SK-N-SH (cell line): ENCODE measurements around the gene ABLIM2. TPM values are rescaled to one million over a fixed set of nuclear protein-coding genes. Genes with fewer than 3 reads are reported as not detected.

ENCODE experiments used
- CTCF ChIA-PET: fragments of 300-600, 350-600 bp; formaldehyde crosslinking; extraction: SDS; loops from one replicate; lab custom pipeline; 2021; lab: Yijun Ruan, JAX
- POLR2A ChIA-PET: fragments of 350-600 bp; sonication (Branson Sonifier 250); formaldehyde crosslinking; extraction: SDS; loops from one replicate; lab custom pipeline; 2020; ENCODE audit warnings: antibody characterized with exemption, inconsistent platforms; lab: Yijun Ruan, JAX
- DNase-seq: peaks from one replicate; pipeline ENCODE4 v3.0.0; 2012
- H2AFZ ChIP-seq: fragments of 200-600 bp; sonication (generic); 2 replicates; pipeline ENCODE4 v1.8.1; 2016; ENCODE audit warnings: antibody characterized with exemption, mild to moderate bottlenecking, low read depth
- H3F3A ChIP-seq: fragments of 200-600 bp; sonication (generic); replicated peaks from 2 replicates; pipeline ENCODE3; 2016; ENCODE audit warnings: antibody characterized with exemption, mild to moderate bottlenecking; ENCODE audit not compliant: insufficient read depth
- H3K27ac ChIP-seq, 2 experiments: fragments of 200-500 bp in 1 of 2; fragments of 200-600 bp in 1 of 2; sonication (Bioruptor generic) in 1 of 2; sonication (generic), shearing (Covaris generic) in 1 of 2; 2 replicates each; pipeline versions ENCODE4 v1.5.1 to v1.6.1; 2014 to 2016; ENCODE audit warnings: low read depth in 2 of 2, inconsistent platforms in 1 of 2, low read length in 1 of 2, mild to moderate bottlenecking in 1 of 2, mixed read lengths in 1 of 2
- H3K27me3 ChIP-seq: fragments of 200-600 bp; sonication (generic), shearing (Covaris generic); 2 replicates; pipeline ENCODE4 v1.6.1; 2016; ENCODE audit warnings: mixed run types; ENCODE audit not compliant: insufficient read depth
- H3K36me3 ChIP-seq, 2 experiments: fragments of 200-500 bp in 1 of 2; fragments of 200-600 bp in 1 of 2; sonication (Bioruptor generic) in 1 of 2; sonication (generic) in 1 of 2; replicated peaks in 1 of 2; 2 replicates each; pipeline versions ENCODE3 to v1.5.1; 2014 to 2016; ENCODE audit warnings: low read length in 1 of 2, mild to moderate bottlenecking in 1 of 2; ENCODE audit not compliant: insufficient read depth in 2 of 2, control insufficient read depth in 1 of 2
- H3K4me1 ChIP-seq, 2 experiments: fragments of 200-500 bp in 1 of 2; fragments of 200-600 bp in 1 of 2; sonication (Bioruptor generic) in 1 of 2; sonication (generic), shearing (Covaris generic) in 1 of 2; 2 replicates each; pipeline versions ENCODE4 v1.5.1 to v1.6.1; 2014 to 2016; ENCODE audit warnings: low read depth in 1 of 2, low read length in 1 of 2, mixed run types in 1 of 2; ENCODE audit not compliant: insufficient read depth in 2 of 2, control insufficient read depth in 1 of 2
- H3K4me2 ChIP-seq: fragments of 200-600 bp; sonication (generic), shearing (Covaris generic); 2 replicates; pipeline ENCODE4 v1.6.1; 2017; ENCODE audit warnings: mixed run types
- H3K4me3 ChIP-seq, 2 experiments: fragments of 200-500 bp in 1 of 2; fragments of 200-600 bp in 1 of 2; sonication (Bioruptor generic) in 1 of 2; sonication (generic), shearing (Covaris generic) in 1 of 2; 2 replicates each; pipeline versions ENCODE4 v1.5.1 to v1.8.1; 2014 to 2016; ENCODE audit warnings: low read depth in 2 of 2, inconsistent platforms in 1 of 2, low read length in 1 of 2, mild to moderate bottlenecking in 1 of 2, mixed read lengths in 1 of 2, moderate library complexity in 1 of 2
- H3K79me2 ChIP-seq: fragments of 200-600 bp; sonication (generic); 2 replicates; pipeline ENCODE4 v1.8.1; 2017; ENCODE audit warnings: mild to moderate bottlenecking; ENCODE audit not compliant: insufficient read depth
- H3K9ac ChIP-seq: fragments of 200-600 bp; sonication (generic); 2 replicates; pipeline ENCODE4 v1.6.1; 2017; ENCODE audit warnings: mixed run types
- H3K9me2 ChIP-seq: fragments of 200-600 bp; sonication (generic); 2 replicates; pipeline ENCODE4 v1.6.1; 2017; ENCODE audit warnings: mixed run types
- H3K9me3 ChIP-seq: fragments of 200-600 bp; sonication (generic); 2 replicates; pipeline ENCODE4 v1.6.1; 2017; ENCODE audit warnings: mixed run types, mild to moderate bottlenecking, moderate library complexity
- H4K20me1 ChIP-seq: fragments of 200-600 bp; sonication (generic); 2 replicates; pipeline ENCODE4 v1.6.1; 2017; ENCODE audit warnings: mild to moderate bottlenecking, mixed run types; ENCODE audit not compliant: insufficient read depth
- CTCF ChIP-seq: fragments of 200-600 bp; sonication (generic); IDR thresholded peaks from 2 replicates; pipeline ENCODE4 v1.6.1; 2017; ENCODE audit warnings: antibody characterized with exemption, mild to moderate bottlenecking, moderate library complexity
- FOXM1 ChIP-seq: IDR thresholded peaks from 2 replicates; pipeline ENCODE4 v1.4.0; 2012; ENCODE audit warnings: low read depth, mild to moderate bottlenecking
- GABPA ChIP-seq: IDR thresholded peaks from 2 replicates; pipeline ENCODE4 v1.4.0; 2012; ENCODE audit warnings: low read depth, mild to moderate bottlenecking
- MEF2A ChIP-seq: IDR thresholded peaks from 2 replicates; pipeline ENCODE4 v1.4.0; 2012; ENCODE audit warnings: low read depth, borderline replicate concordance
- MXI1 ChIP-seq: IDR thresholded peaks from 2 replicates; pipeline ENCODE4 v1.6.1; 2012; ENCODE audit warnings: mild to moderate bottlenecking, low read depth, low read length, improper control_type of control experiment
- REST ChIP-seq: IDR thresholded peaks from 2 replicates; pipeline ENCODE4 v1.6.1; 2012; ENCODE audit warnings: mild to moderate bottlenecking, low read depth, low read length, moderate library complexity
- SIN3A ChIP-seq: IDR thresholded peaks from 2 replicates; pipeline ENCODE4 v1.6.1; 2012; ENCODE audit warnings: low read depth, mild to moderate bottlenecking, low read length, moderate library complexity, borderline replicate concordance
- TAF1 ChIP-seq: IDR thresholded peaks from 2 replicates; pipeline ENCODE4 v1.6.1; 2012; ENCODE audit warnings: low read depth, mild to moderate bottlenecking, low read length, moderate library complexity, borderline replicate concordance
- USF1 ChIP-seq: IDR thresholded peaks from 2 replicates; pipeline ENCODE4 v1.4.0; 2012; ENCODE audit warnings: low read depth, borderline replicate concordance
- USF2 ChIP-seq: fragments of 150-350 bp; IDR thresholded peaks from 2 replicates; pipeline ENCODE4 v1.6.1; 2017; ENCODE audit warnings: antibody characterized with exemption, low read length, low read depth, borderline replicate concordance
- WGBS: methylation state at CpG from one replicate; pipeline ENCODE4 v1.1.6; 2017; ENCODE audit warnings: low lambda C conversion rate; 5-methylcytosine and 5-hydroxymethylcytosine counted together
- polyA plus RNA-seq, 3 experiments: library from polyadenylated mRNA; depleted of rRNA; stranded (reverse); fragments of >200 nt; gene quantifications; 2 replicates each; pipeline ENCODE4 v1.2.3, GENCODE V29; 2012

ABLIM2 gene
- polyA plus RNA-seq, 1 of the 3 experiments (the other 2 are of a cell fraction) = 0.53 TPM

GRCh38 chr4:8076023-8076422, 82.6 kb downstream of the ABLIM2 start:
- Histone ChIP-seq H3K27ac (no peak overlapping the region), H3K4me3 (no peak overlapping the region), H3F3A (no peaks in the 10 kb centered on the region), H3K9me3 (no peaks in the 10 kb centered on the region), H3K9ac (no peak overlapping the region), H4K20me1 (no peaks in the 10 kb centered on the region), H2AFZ (no peak overlapping the region), H3K9me2 (no peaks in the 10 kb centered on the region), H3K4me2 (no peak overlapping the region), H3K4me1 (peaks cover 0 to 28% of the 10 kb centered on the region in 2 experiments; a peak in 1 of 4 replicates), H3K36me3 (no peaks in the 10 kb centered on the region), H3K79me2 (no peaks in the 10 kb centered on the region), H3K27me3 (no peaks in the 10 kb centered on the region)
- no peak for DNase-seq
- 80% methylated on average over 1 of the region's 7 CpGs for WGBS
- CTCF ChIA-PET = interaction anchor here (0.5 to 1.6 kb wide), 4 partner anchors 9 to 130 kb away, joined by 3 to 5 read pairs (median 3); no protein-coding TSS in a partner anchor
- POLR2A ChIA-PET = interaction anchor here (0.7 kb wide), 1 partner anchor 145 kb away, joined by 7 read pairs; no protein-coding TSS in a partner anchor
- TF ChIP-seq MXI1 (no peak), GABPA (no peak), TAF1 (no peak), MEF2A (no peak), CTCF (no peak), USF1 (no peak), REST (no peak), SIN3A (no peak), FOXM1 (no peak), USF2 (no peak)
